GM19468 (cell line): ENCODE results near the gene NAA15.
"Not testable (repeated sequence)": the region's sequence is repeated elsewhere in the genome, so short reads cannot be mapped to it uniquely, and the experiment has no call there.

Experiments used
- ATAC-seq: cut with Tn5 transposase; IDR thresholded peaks from one replicate; pipeline ENCODE4 v1.9.1; 2021; ENCODE audit warnings: mild to moderate bottlenecking, moderate library complexity, moderate number of reproducible peaks; ENCODE audit not compliant: unreplicated experiment; ENCODE audit errors: extremely low read depth

The NAA15 gene

GRCh38 chr4:139301113-139301820 lies at the start of gene NAA15:
Gene NAA15 (plus strand): TSS chr4:139301505. CDS start chr4:139301778, 273 bp downstream.
- peak; percentile 80 for ATAC-seq

GRCh38 chr4:139253046-139253445 lies 48.3 kb upstream of the NAA15 start:
- no peak for ATAC-seq

- ATAC-seq, result no peak
Measured at GRCh38 chr4:139253713-139254112, 47.6 kb upstream of the NAA15 start.

- ATAC-seq, result not testable (repeated sequence)
Measured at GRCh38 chr4:139255581-139255980, 45.7 kb upstream of the NAA15 start.

- ATAC-seq, result no peak
Measured at GRCh38 chr4:139256349-139256748, 45.0 kb upstream of the NAA15 start.

- ATAC-seq, result no peak
Measured at GRCh38 chr4:139265654-139266053, 35.7 kb upstream of the NAA15 start.

GRCh38 chr4:139266208-139266582 lies 35.1 kb upstream of the NAA15 start:
- ATAC-seq, result no peak

GRCh38 chr4:139266583-139267257 lies 34.6 kb upstream of the NAA15 start:
- ATAC-seq, result peak; percentile 95

- no peak for ATAC-seq
Measured at GRCh38 chr4:139267301-139267700, 34.0 kb upstream of the NAA15 start.

- no peak for ATAC-seq
Measured at GRCh38 chr4:139273835-139274234, 27.5 kb upstream of the NAA15 start.

GRCh38 chr4:139274790-139275189 lies 26.5 kb upstream of the NAA15 start:
- no peak for ATAC-seq

- ATAC-seq, result no peak
Measured at GRCh38 chr4:139275281-139275735, 26.0 kb upstream of the NAA15 start.

GRCh38 chr4:139278485-139278884 lies 22.8 kb upstream of the NAA15 start:
- ATAC-seq, result no peak

GRCh38 chr4:139278912-139279759 lies 22.2 kb upstream of the NAA15 start:
- no peak for ATAC-seq

- no peak for ATAC-seq
Measured at GRCh38 chr4:139279760-139280620, 21.3 kb upstream of the NAA15 start, which contains the start of gene MGARP. Gene MGARP (minus strand): TSS chr4:139280225. CDS start chr4:139280158, 67 bp downstream.

GRCh38 chr4:139282065-139282720 lies 19.1 kb upstream of the NAA15 start:
- no peak for ATAC-seq

- no peak for ATAC-seq
Measured at GRCh38 chr4:139282721-139283075, 18.6 kb upstream of the NAA15 start.

GRCh38 chr4:139286186-139286698 lies 15.1 kb upstream of the NAA15 start:
- no peak for ATAC-seq
